DMS153 treated with DMSO at 0.1 percent for 48 hours (cell line): ENCODE data around the gene GGTLC3.
"Not testable (repeated sequence)": the region's sequence is repeated elsewhere in the genome, so short reads cannot be mapped to it uniquely, and the experiment has no call there.

Source experiments
- DNase-seq: peaks from one replicate; lab custom pipeline; 2025; ENCODE audit not compliant: unreplicated experiment; lab: John Stamatoyannopoulos, UW

GGTLC3 gene

DNA sequence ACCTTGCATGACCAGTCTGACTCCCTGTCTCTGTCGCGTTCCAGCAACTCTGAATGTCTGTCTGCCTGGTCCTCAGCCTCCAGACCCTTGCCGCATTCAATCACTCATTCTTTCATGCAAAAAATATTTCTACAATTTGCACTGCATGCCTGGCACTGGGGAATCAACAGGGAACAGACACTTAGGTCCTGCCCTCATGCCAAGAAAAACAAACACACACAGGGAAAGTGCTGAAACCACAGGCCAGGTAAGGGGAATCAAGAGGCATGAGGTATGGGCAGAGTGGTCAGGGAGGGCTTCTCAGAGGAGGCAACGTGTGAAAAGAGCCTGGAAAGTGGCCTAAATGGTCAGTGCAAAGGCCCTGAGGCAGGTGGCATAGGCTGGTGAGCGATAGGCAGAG is at the start of gene GGTLC3:
Gene GGTLC3, minus strand, starts transcription at position 101 of the 400 bp plus-strand sequence. CDS start 264 bp downstream, outside the sequence.
- not testable (repeated sequence) for DNase-seq

DNA sequence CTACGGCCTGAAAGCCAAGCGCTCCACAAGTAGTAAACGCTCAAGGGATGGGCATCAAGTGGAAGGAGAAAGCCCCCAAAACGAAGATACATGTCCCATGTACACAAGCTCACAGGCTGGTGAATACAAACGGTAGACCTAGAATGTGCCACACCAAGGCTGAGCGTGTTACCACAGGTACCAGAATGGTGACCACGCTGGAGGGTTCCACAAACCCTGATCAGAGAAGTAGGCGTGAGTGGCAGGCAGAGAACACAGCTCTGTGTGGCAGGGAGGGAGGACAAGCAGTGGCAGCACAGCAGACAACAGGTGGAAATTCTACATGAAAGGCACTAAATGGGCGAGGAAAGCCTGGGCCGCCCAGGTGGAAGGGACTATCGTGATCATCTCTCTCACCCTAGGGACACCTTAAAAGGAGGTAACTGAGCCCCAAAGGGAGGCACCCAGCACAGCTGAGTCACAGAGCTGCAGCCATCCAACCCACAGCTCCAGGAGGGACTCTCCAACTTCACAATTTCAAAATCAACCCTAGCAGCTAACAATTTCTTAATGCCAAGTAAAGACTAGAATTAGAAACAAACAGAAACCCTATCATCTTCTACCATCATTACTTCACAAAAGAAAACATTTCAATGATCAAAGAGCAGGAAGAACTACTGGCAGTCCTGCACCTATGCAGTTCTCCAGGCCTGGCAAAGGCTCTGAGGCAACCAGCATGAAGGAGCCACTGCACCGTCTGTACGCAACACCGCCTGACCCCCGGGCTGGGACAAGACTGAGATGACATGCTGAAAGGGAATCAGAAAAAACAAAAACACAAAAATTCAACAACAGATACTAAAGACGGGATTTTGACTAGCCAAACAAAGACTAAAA is 42.4 kb upstream of the GGTLC3 start:
- DNase-seq: not testable (repeated sequence)

DNA sequence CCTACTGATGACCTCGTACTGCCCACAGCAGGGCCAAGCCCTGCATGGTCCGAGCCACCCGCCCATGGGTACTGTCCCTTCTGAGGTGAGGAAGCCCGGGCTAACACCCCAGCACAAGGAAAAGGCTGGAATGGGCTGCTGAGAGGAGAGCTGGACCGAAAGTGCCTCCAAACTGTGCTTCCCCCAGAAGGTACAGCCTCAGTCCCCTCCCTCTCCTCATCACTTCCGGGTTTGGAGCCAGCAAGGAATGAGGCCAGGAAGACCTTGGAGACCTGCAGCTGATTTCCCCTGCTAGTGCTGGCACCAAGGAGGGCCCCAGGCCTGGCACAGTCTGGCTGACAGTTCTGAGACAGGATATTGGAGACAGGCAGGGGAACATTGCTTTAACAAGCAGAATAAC is 41.0 kb upstream of the GGTLC3 start:
- DNase-seq: not testable (repeated sequence)

DNA sequence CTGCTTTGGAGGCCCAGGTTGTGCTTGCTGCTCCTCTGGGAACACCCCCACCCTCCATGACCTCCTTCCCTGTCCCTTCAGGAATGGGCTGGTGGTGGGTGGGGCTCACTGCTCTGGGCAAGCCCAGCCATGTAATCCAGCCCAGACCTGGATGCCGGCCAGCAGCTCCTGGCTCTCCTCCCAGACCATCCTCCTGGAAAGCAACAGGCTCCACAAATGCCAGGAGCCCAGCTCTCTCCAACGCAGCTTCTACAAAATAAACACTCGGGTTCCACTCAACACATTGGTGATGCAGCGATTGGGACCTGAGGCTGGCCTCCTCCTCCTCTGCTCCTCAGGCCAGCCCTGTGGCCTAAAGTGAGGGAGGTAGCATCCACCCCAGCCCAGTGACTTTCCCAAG is 40.6 kb upstream of the GGTLC3 start:
- not testable (repeated sequence) for DNase-seq

DNA sequence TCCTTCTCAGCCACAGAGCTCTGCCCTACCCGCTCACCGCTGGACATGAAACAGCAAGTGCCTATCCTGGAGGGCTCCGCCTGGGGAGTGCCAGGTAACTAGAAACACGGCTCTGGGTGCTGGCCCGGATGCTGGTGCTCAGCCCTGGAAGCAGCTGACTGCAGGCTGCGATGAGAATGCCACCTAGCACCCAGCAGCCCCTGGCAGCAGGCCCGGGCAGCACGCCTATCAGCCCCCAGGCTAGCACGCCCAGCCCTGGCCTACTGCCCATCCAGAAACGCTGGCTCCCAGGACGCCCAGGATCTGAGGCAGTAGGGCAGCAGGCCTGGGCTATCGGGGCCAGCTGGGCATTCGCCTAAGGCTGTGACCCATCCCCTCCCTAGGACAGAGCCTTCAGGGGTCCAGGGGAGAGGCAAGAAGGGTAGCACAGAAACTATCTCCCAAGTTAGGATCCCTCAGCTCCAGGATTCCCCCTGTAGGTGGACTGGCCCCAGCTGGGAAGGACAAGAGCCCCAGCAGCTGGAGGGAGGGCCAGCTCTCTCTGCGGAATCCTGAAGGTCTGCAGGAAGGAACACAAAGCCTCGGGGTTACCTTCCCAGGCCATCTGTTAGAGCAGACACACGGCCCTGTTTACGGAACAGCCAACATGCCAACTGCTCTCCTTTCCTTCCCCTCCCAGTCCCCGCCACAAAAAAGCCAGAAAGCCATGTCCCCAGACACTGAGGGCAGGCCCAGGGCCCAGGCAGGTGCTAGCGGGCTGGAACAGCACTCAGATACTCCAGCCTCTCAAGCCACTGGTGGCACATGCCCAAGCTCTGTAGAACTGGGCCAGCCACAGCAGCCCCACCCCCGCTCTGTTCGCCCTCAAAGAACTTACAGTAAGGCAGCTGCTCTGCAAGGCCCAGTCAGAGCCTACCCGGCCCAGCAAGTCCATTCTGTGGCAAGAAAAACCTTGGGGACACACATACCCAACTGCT is 36.6 kb upstream of the GGTLC3 start:
- not testable (repeated sequence) for DNase-seq

DNA sequence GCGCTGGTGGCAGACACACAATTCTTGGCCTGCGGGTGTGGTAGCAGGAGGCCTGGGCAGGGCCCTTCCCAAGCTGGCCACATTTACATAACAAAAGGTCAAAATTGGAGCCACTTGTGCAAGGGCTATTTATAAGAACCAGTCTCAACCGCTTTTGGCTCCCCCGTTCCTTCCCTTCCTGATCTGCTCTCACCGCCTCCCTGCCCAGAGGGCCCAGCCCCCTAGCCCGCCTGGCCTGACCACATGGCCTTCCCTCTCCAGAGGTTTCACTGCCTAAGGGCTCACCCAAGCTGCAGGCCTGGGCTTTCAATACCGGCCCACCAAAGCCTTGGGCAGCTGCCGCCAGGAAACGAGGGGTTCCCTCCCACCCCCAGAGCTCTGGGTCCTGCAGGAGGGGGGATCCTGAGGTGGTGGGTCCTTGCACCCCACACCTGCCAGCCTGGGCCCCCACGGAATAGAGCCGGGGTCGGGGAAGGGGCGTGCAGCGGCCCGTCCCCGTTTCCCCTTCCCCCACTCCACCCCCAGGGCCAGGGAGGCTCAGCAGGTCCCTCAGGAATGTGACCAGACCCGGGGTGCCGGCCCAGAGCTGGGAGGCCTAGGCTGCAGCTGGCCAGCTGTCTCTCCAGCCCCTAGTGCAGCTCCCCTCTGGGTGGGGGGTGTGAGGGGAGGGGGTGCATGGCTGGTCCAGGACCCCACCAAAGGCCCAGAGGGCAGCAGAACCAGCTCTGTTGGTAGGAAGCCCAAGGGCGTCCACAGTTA is 35.1 kb upstream of the GGTLC3 start:
- DNase-seq: not testable (repeated sequence)

DNA sequence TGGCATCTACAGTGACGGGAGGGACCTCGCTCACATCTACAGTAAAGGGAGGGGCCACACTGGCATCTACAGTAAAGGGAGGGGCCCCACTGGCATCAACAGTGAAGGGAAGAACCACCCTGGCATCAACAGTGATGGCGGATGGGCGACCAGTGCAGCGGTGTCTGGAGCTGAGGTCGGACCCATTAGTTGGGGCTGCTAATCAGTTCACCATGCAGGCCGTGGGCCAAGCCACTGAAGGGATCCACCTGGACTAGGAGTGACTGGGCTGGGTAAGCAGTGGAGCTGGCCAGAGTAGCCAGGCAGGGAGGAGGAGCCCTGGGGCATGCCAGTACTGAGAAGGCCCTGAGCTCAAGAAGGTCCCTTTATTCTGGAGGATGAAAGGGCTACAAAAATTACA is 33.1 kb upstream of the GGTLC3 start:
- not testable (repeated sequence) for DNase-seq

DNA sequence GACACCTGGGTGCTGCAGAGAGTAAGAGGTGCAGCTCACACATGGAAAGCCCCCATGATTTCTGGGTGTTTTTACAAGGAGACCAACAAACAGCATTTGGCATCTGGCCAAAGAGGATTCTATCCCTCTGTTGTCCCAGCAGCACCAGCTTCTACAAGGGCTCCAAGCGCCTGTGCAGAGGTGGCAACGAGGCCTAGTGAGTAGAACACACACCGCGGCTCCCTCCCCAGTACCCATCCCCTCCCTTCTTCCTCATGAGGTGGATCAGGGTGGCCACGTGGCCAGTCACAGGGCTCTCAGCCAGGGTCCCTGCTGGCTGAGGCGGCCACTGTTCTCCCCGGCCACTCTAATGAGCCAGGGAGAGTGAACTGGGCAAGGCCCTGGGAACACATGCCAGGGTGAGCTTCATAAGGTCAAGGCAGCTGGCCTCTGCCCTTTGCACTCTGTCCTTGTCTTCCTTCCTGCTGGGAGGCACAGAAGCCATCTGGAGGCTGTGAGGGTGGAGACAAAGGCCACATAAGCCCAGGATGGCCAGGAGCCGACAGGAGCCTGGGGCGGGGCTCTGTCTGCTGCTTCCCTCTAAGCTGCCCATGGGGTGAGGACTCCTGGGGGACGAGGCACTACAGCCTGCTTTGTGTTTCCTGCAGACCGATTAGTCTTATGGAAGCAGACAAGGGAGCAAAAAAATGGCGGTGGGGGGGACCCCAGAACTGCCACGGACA is 31.7 kb upstream of the GGTLC3 start:
- not testable (repeated sequence) for DNase-seq

DNA sequence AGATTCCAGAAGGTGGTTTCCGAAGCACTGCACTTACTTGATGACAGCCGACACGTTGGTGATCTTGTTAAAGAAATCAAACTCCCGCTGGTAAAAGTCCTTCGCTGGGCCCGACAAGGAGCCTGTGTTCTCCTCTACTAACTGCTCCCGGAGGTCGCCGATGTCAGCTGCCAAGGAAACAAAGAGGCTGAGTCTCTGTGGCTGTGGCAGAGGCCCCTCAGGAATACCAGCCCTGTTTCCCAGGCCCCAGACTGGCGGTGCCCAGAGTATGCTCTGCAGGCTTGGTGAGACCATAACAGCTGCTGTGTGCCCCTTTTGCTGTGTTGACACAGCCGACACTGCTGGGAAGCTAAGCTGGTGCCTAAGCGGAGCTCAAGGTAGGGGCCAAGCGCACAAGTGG is 26.7 kb upstream of the GGTLC3 start:
- DNase-seq: not testable (repeated sequence)

DNA sequence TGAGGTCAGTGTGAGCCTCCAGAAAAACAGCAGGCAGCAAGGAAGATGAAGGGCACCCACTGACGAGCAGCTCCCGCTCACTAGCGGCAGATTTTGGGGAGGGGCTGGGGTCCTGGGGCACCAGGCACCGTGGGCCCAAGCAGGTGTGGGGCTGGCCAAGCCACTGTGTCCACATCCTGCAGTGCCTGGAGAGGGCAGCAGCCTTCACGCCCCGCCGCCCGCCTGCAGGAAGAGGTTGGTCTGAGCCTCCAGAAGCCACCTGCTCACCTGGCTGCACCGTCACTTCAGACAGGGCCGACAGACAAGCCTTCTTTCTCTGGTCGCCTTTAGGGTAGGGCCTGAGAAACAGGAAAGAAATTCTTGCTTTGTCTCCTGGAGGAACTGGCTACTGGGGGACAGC is 25.4 kb upstream of the GGTLC3 start:
- not testable (repeated sequence) for DNase-seq

DNA sequence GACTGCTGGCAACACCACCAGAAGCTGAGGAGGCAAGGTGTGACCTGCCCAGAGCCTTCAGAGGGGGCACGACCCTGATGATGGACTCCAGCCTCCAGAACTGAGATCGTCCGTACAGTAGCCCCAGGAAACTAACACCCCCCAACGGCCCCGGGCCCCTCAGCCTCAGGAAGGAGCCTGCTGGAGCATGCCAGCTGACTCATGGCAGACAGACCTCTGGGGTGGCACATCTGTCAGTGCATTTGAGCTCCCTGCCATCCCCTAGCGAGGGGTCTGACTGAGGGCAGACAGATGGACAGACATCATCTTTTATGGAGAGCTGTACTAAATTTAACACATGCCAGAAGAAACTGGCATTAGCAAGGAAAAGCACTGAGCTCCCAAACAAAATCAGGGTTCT is 22.0 kb upstream of the GGTLC3 start:
- DNase-seq: not testable (repeated sequence)

DNA sequence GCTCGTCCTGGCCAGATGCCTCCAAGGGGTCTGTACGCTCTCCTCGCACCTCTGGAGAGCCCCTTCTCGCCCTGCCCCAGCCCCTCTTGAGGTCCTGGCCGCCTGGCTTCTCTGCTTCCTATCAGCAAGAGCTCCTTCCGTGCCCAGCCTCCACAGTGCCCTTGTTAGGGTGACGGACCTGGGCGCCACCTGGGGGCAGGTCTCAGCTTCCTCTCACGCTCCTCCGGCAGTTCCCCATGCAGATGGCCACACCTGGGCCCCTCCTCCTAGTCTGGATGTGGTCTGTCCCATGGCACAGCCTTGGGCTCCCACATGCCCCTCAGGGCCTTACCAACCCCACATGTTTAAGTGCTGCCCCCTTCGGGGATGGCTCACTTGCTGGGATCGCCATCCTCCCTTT is 16.4 kb upstream of the GGTLC3 start:
- DNase-seq: not testable (repeated sequence)

DNA sequence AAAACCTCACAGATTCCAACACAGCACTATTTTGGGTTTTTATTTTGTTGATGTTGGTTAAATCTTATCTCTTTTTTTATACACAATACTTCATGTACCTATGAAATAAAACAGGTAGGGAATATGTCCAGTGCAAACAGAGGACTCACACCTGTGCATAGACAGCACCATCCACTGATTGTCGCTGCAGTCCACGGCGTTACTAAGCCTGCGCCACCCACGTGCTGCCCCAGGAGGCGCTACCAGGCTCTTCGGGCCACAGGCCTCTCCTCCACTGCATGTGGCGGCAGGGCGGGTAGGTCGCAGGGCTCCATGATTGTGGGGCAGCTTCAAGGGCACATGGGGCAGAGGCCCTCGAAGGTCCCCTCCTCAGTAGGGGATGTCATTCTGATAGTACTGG is 15.7 kb upstream of the GGTLC3 start:
- not testable (repeated sequence) for DNase-seq

DNA sequence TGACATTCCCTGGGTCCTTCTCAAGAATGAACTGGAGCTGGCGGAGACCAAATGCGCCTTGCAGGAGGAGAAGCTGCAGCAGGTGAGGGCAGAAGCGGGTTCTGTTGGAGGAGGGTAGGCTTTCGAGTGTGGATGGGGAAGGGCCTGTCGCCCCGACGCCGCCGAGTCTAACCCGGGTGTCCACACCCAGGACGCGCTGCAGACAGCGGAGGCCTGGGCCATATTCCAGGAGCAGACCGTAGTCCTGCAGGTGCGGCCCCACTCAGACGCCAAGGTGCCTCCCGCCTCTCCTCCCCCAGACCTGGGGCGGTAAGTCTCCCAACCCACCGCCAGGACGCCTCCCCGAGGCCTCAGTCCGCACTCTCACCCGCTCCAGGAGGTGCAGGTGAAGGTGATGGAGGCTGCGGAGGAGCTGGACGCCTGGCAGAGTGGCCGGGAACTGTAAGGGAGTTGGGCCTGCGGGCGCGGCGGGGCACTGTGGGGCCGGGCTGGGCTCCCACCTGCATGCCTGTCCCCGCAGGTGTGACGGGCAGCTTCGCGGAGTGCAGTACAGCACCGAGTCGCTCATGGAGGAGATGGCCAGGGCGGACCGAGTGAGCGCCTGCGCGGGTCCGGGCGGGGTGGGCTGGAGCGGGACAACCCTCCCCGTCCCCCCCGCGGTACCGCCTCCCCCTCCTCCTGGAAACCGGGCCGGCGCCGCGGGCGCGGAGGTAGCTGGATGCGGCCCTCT is 11.6 kb upstream of the GGTLC3 start:
- not testable (repeated sequence) for DNase-seq

DNA sequence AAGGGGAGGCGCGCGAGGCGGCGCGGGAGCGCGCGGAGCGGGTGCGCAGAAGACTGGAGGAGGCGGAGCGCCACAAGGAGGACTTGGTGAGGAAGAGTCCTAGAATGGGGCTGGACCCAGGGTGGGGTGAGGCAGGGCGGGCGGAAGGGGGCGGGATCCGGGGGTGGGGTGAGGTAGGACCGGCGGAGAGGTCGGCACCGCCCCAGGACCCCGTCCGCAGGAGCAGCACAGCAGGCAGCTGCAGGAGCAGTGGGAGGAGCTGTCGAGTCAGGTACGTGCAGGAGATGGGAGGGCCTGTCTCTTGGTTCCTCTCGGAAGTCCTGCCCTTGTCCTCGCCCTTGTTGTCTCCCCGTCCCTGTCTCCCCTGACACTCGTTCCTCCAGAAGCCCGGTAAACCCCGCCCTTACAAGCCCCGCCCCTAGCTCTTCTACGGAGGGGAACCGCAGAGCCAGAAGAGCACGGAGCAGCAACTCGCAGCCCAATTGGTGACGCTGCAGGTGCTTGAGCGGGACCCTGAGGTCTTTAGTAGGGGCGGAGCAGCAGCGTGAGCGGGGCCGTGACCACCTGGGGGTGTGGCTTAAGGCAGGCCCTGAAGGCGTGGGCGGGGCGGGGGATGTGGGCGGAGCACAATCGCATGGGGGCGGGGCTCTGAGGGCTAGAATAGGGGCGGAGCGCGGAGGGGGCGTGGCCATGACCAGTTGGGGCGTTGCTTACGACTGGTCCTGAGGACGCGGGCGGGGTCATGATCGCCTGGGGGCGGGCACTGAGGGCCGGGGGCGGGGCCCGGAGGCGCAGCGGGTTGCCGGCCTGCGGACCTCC is 10.8 kb upstream of the GGTLC3 start:
- DNase-seq: not testable (repeated sequence)

DNA sequence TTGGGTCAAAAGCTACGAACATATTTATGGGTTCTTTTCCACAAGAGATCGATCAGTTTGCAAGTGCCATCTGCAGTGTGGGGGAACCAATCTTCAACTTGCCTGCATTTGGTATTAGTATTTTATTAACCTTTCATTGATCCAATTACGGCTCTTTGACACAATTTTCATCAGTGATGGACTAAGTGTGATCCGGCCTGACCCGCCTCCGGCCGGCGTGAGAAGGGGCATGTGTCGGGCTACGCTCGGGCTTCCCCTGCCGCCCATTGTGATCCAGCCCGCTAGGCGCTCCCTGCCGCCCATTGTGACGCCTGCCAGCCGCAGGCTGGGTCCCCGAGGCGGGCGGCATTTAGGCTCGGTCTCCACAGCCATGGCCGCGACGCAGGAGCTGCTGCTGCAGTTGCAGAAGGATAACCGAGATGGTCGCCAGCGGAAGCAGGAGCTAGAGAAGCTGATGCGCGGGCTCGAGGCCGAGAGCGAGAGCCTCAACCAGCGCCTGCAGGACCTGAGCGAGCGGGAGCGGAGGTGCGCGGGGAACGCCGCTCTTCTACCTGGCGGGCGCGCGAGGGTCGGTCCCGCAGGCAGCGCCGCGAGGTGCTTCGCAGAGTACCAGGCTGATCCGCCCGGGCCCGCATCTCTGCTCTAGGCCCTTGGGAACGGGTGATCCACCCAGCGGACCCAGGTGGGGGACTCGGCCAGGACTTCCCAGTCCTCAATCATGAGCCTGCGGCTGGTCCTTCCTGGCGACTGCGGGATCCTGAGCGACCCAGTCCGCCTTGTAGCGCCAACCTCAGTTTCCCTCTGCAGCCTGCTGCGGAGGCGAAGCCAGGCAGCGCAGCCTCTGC is 10.0 kb upstream of the GGTLC3 start, which contains the start of gene TMEM191B:
Gene TMEM191B, plus strand, starts transcription at position 51 of the 845 bp plus-strand sequence. Its CDS starts 179 bp downstream, at position 230.
- DNase-seq: not testable (repeated sequence)

DNA sequence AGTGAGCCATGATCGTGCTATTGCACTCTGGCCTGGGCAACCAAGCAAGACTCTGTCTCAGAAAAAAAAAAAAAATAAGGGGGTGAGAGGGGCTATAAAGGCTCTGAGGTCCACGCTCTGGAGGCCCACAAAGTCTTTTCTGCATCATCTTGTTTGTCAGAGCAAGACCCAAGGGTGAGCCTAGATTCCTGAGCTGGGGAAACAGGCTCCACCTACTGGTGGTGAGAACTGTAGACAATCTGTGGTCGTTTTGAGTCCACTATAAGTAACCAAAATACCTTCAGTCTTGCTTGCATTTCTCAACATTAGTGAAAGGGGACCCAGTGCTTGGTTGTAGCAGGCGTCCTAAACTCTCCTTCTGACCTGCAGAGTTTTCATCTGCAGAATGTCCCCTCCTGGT is 5.4 kb upstream of the GGTLC3 start:
- not testable (repeated sequence) for DNase-seq
